Sigmoid colon (tissue), 4 donors: ENCODE results near the gene NUDT14.

Experiments
- EP300 ChIP-seq, 4 donors: sonication (generic); formaldehyde crosslinking; IDR thresholded peaks; one replicate each; pipeline ENCODE4 v1.6.1; 2017; ENCODE audit warnings: antibody characterized with exemption in 4 of 4
- POLR2A ChIP-seq, 2 donors: fragments of 450-650 bp; IDR thresholded peaks; one replicate each; pipeline ENCODE4 v1.6.1; 2016; ENCODE audit warnings: antibody characterized with exemption in 2 of 2, mild to moderate bottlenecking in 2 of 2, moderate library complexity in 2 of 2
- POLR2AphosphoS5 ChIP-seq, 4 donors: sonication (generic); formaldehyde crosslinking; IDR thresholded peaks; one replicate each; pipeline ENCODE4 v1.6.1; 2017; ENCODE audit warnings: antibody characterized with exemption in 4 of 4
- TF ChIP-seq, protein P1 (sequence below), 4 experiments: fragments of 450-650 bp in 3 of 4; fragments of 200-600 bp in 1 of 4; IDR thresholded peaks; one replicate each; pipeline ENCODE4 v1.5.1; 2016 to 2019; ENCODE audit warnings: antibody characterized with exemption in 4 of 4, mild to moderate bottlenecking in 3 of 4, moderate library complexity in 2 of 4

DNA sequence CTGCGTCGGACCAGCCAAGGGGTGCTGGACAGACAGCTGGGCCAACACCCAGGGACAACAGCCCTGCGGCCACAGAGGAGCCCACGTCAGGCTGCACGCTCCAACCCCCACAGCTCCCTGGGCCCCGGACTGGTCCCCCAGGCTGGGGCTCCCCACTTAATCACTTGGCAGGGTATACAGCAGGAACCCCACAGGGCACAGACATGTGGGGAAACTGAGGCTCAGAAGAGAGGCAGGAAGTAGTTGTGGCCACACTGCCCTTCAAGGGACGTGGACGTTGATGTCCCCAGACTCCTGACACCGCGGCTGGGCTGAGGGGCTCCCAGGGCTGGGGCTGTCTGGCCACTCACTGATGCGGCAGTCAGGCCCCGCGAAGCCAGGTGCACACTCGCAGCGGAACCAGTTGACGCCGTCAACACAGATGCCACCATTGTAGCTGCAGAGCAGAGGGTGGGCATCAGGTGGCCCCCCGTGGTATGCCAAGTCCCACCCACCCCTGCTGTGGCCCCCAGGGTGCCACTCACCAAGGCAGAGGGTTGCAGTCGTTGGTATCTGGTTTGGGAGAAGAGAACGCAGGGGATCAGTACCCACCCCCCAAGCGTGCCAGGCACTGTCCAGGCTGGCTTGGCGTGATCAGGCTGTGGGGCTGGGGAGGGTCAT is 34.0 kb downstream of the NUDT14 start:
- TF ChIP-seq, protein P1, sequence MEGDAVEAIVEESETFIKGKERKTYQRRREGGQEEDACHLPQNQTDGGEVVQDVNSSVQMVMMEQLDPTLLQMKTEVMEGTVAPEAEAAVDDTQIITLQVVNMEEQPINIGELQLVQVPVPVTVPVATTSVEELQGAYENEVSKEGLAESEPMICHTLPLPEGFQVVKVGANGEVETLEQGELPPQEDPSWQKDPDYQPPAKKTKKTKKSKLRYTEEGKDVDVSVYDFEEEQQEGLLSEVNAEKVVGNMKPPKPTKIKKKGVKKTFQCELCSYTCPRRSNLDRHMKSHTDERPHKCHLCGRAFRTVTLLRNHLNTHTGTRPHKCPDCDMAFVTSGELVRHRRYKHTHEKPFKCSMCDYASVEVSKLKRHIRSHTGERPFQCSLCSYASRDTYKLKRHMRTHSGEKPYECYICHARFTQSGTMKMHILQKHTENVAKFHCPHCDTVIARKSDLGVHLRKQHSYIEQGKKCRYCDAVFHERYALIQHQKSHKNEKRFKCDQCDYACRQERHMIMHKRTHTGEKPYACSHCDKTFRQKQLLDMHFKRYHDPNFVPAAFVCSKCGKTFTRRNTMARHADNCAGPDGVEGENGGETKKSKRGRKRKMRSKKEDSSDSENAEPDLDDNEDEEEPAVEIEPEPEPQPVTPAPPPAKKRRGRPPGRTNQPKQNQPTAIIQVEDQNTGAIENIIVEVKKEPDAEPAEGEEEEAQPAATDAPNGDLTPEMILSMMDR (IDR thresholded peaks at IDR 0.05): no peak
- TF ChIP-seq POLR2A (IDR thresholded peaks at IDR 0.05) (no peak), POLR2AphosphoS5 (IDR thresholded peaks at IDR 0.05) (no peak), EP300 (IDR thresholded peaks at IDR 0.05) (no peak)
